Hematopoietic multipotent progenitor cell treated with erythropoietin and hydrocortisone succinate and interleukin-3 and kit ligand, for 6 days (in vitro differentiated cells): Measurements from ENCODE around the gene PRTN3.

Experiments
- DNase-seq: peaks from one replicate; pipeline ENCODE4 v3.0.0-alpha.2; 2015

The PRTN3 gene

DNA sequence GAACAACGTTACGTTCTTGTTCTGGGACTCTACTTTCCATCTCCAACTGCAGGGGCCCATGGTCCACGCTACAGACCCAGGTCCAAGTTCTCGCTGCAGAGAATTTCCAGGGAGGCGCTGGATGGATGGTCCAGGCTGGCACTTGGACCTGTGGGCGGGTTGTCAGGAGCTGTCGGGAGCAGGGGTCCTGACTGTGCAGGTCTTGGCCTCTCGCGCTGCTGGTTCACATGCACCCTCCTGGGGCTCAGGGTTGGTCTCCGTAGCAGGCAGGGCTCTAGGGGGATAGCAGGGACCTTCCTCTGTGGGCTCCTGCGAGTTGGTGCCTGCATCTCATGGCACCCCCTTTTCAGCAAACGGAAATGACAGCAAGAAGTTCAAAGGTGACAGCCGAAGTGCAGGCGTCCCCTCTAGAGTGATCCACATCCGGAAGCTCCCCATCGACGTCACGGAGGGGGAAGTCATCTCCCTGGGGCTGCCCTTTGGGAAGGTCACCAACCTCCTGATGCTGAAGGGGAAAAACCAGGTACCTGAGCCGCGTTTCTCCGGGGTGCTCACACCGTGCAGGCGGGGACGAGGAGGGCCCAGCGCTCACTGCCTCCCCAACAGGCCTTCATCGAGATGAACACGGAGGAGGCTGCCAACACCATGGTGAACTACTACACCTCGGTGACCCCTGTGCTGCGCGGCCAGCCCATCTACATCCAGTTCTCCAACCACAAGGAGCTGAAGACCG lies 36.9 kb upstream of the PRTN3 start:
- DNase-seq = no peak

DNA sequence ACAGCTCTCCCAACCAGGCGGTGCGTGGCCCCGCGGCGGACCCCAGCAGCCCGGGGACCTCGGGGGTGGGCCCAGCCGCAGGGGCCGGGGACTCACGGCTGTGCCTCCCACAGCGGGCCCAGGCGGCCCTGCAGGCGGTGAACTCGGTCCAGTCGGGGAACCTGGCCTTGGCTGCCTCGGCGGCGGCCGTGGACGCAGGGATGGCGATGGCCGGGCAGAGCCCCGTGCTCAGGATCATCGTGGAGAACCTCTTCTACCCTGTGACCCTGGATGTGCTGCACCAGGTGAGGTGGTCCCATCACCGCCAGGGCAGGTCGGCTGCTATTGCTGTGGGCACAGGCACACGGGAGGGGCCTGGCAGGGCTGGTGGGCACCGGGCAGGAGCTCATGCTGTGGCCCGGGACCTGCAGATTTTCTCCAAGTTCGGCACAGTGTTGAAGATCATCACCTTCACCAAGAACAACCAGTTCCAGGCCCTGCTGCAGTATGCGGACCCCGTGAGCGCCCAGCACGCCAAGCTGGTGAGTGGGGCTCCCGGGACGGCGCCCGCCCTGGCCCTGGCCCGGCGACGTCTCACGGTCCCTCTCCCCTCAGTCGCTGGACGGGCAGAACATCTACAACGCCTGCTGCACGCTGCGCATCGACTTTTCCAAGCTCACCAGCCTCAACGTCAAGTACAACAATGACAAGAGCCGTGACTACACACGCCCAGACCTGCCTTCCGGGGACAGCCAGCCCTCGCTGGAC lies 36.2 kb upstream of the PRTN3 start:
- DNase-seq = no peak

DNA sequence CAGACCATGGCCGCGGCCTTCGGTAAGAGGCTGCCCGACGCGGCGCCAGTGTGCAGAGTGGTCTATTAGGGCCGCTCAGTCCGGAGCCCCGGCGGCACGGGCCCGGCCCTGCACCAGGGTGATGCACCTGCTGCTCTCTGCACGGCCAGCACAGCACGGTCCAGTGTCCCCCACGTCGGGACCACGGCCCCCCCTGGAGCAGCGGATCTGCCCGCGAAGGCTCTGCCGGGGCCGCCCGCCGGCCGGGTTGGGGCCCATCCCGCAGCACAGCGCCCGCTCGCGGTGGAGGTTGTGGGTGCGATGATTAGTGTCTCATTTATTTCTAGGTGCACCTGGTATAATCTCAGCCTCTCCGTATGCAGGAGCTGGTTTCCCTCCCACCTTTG lies 35.6 kb upstream of the PRTN3 start:
- DNase-seq = no peak

DNA sequence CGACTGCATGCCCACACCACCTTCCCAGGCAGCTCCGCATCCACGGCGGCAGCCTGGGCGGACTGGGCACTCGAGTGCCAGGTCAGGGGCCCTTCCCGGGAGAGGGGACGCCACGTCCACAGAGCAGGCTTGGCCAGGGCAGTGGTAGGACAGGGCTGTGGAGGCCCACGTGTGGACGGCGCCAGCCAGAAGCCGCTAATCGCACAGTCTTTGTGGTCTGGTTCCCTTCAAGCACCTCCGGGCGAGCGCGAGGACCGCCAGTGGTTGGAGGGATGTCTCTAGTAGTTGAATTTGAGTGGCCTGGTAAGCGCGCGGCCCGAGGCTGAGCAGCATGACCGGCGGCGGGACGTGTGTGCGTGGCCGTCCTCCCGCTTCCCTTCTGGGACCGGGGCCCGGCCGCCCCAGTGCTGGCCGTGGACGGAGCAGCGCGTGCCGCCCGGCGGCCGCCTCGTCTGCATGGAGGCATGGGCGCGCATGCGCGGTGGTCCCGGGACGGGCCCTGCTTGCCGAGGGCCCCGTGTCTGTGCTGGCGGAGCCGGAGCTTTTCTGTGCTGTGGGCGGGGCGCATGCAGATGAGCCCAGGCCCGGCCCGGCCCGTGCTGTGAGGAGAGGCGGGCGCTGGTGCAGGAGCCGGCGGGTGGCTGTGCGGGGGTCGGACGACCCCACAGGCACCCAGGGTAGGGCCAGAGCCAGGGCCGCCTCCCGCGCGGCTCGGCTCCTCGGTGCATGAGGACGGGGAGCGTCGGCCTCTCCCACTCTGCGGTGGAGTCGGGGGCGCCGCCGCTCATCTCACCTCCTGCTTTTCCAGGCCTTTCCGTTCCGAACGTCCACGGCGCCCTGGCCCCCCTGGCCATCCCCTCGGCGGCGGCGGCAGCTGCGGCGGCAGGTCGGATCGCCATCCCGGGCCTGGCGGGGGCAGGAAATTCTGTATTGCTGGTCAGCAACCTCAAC lies 34.9 kb upstream of the PRTN3 start:
- no peak for DNase-seq

DNA sequence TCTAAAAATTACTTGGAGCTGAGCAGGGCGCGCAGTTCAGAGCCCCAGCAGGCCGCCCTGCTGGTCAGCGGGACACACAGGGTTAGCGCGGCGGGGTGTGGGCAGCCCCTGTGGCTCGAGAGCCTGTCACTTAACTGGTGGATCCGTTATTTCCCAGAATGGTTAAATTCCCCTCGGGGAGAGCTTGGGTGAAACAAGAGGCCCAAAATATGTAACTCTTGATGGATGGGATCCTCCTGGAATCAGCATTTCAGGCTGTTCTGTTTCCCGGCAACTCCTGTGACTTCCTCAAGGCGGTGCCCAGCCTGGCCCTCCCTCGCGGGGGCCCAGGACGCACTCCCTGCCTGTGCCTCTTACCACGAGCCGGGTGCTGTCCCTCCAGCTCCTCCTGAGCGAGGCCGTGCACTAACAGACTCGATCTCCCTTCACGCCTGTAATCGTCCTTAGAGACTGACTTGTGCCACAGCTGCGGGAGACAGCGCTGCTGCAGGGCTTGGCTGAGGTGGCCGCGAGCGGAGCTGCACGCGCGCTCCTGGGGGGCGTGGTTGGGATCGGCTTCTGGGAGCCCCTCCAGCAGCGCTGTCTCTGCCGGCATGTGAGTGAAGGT lies 33.9 kb upstream of the PRTN3 start:
- DNase-seq = no peak

DNA sequence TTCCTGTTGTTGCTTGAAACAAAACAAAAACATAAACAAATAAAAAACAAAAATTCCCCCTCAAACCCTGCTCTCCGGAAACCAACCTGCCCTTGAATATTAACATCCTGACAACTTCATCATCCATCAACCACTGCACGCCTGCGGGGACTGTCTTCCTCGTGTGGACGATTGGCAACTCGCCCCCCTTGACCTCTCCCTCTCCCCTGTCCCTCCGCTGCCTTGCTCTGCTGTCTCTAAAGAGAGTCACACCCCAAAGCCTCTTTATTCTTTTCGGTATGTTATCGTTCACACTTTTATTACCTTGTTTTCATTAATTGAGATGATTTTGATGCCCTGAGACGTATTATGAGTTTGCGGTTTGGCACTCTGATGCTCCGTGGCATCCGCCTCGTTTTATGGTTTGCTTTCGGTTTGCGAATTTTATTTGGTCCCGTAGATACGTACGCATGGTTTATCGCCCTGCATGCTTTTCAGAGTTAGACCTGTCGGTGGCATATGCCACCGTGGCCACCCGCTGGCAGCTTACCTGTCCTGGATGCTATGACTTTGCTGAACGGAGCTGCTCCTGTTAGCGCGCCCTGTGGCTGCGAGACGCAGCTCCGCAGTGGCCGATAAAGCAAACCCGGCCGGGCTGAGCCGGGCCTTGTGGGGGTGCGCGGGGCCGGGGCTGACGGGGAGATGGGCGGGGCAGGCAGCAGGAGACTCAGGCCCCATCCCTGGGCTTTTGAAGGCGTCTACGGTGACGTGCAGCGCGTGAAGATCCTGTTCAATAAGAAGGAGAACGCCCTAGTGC lies 33.0 kb upstream of the PRTN3 start:
- no peak for DNase-seq

DNA sequence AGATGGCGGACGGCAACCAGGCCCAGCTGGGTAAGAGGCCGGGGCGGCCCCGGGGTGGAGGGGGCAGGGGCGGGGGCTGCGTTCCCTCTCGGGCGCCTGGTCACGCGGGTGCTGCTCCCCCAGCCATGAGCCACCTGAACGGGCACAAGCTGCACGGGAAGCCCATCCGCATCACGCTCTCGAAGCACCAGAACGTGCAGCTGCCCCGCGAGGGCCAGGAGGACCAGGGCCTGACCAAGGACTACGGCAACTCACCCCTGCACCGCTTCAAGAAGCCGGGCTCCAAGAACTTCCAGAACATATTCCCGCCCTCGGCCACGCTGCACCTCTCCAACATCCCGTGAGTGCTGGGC lies 32.4 kb upstream of the PRTN3 start:
- DNase-seq = no peak

DNA sequence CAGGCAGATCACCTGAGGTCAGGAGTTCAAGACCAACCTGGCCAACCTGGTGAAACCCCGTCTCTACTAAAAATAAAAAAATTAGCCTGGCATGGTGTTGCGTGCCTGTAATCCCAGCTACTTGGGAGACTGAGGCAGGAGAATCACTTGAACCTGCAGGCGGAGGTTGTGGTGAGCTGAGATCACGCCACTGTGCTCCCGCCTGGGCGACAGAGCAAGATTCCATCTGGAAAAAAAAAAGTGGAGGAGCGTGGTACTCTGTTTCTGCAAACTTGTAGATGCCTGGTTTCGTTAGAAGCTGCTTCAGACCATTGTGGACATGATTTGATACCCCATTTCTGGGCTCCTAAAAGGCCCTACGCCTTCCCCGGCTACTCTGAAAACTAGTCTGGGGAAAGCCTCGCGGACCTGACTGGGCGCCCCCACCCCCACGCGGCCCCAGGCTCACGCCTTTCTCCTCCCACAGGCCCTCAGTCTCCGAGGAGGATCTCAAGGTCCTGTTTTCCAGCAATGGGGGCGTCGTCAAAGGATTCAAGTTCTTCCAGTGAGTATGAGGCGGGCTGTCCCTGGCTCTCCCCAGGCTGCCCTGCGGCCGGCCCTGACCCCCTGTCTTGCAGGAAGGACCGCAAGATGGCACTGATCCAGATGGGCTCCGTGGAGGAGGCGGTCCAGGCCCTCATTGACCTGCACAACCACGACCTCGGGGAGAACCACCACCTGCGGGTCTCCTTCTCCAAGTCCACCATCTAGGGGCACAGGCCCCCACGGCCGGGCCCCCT lies 30.5 kb upstream of the PRTN3 start:
- no peak for DNase-seq

DNA sequence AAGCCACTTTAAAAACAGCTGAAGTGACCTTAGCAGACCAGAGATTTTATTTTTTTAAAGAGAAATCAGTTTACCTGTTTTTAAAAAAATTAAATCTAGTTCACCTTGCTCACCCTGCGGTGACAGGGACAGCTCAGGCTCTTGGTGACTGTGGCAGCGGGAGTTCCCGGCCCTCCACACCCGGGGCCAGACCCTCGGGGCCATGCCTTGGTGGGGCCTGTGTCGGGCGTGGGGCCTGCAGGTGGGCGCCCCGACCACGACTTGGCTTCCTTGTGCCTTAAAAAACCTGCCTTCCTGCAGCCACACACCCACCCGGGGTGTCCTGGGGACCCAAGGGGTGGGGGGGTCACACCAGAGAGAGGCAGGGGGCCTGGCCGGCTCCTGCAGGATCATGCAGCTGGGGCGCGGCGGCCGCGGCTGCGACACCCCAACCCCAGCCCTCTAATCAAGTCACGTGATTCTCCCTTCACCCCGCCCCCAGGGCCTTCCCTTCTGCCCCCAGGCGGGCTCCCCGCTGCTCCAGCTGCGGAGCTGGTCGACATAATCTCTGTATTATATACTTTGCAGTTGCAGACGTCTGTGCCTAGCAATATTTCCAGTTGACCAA lies 29.8 kb upstream of the PRTN3 start:
- DNase-seq = no peak

DNA sequence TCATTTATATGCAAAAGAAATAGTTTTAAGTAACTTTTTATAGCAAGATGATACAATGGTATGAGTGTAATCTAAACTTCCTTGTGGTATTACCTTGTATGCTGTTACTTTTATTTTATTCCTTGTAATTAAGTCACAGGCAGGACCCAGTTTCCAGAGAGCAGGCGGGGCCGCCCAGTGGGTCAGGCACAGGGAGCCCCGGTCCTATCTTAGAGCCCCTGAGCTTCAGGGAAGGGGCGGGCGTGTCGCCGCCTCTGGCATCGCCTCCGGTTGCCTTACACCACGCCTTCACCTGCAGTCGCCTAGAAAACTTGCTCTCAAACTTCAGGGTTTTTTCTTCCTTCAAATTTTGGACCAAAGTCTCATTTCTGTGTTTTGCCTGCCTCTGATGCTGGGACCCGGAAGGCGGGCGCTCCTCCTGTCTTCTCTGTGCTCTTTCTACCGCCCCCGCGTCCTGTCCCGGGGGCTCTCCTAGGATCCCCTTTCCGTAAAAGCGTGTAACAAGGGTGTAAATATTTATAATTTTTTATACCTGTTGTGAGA lies 29.2 kb upstream of the PRTN3 start:
- DNase-seq = no peak

DNA sequence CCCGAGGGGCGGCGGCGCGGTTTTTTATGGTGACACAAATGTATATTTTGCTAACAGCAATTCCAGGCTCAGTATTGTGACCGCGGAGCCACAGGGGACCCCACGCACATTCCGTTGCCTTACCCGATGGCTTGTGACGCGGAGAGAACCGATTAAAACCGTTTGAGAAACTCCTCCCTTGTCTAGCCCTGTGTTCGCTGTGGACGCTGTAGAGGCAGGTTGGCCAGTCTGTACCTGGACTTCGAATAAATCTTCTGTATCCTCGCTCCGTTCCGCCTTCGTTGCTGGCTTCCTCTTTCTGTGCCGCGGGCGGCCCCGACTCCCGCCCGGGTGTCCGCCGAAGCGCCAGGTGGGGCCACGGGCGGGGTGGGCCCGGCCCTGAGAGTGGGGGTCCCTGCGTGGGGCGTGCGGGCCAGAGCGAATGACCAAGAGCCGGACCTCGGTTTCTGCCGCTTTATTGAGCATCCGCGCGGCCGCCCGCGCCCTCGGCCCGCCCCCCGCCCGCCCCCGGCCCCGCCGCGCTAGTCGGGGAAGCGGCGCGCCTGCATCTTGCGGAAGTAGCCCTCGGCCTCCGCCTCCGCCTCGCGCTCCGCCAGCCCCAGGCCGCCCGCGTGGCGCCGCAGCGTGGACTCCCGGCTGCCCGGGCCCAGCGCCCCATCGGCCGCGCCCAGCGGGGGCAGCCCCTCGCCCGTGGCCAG lies 28.6 kb upstream of the PRTN3 start:
- DNase-seq = no peak

DNA sequence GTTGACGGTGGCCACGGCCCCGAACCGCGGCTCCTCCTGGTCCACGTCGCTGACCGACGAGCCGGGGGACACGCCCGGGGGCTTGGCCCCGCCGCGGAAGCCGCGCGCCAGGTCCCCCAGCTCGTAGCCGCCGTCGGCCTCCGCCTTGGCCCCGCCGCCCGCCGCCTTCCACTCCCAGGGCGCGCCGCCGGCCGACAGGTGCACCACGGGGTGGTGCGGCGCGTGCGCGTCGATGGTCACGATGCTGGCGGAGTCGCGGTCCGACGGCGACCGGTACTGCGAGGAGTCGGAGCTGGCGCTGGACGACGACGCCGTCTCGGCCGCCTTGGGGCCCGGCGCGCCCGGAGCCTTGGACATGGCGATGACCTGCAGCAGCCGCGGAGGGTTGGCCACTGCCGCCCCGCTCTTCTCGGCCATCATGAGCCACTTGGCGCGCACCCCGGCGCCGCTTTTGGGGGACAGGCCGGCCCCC lies 28.0 kb upstream of the PRTN3 start:
- DNase-seq = no peak

DNA sequence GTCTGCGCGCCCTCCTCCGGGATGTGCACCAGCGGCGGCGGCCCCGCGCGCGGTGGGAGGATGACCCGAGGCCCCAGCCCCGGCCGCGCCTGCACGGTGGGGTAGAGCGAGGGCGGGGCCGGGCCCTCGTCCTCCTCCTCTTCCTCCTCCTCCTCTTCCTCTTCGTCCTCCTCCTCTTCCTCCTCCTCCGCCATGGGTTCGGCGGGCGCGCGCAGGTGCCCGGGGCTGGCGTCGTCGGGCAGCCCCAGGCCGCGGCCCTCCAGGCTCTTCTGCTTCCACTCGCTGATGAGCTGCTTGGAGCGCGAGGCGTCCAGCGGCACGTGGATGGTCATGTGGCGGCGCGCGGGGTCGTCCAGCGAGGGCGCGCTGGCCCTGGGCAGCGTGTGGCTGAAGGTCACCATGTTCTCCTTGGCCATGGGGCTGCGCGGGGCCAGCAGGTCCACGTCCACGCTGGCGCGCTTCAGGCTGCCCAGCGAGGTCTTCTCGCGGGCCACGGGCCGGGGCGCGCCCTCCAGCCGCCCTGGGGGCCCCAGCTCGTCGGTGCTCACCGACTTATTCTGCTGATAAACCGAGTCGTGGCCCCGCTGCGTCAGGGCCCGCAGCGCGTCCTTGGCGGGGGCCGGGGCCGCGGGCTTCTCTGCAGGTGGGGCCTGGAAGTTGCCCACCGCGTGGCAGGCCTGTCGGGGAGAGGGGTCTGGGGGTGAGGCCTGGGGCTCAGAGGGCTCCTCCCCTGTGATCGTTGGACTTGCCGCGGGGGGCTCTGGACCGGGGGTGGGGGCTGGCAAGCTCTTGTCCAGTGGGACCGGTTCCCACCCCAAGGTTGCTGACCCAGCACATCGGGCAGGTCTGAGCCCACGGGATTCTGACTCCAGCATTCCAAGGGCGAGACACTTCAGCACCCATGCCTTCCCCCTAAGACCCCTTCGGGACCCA lies 27.3 kb upstream of the PRTN3 start:
- DNase-seq = no peak

DNA sequence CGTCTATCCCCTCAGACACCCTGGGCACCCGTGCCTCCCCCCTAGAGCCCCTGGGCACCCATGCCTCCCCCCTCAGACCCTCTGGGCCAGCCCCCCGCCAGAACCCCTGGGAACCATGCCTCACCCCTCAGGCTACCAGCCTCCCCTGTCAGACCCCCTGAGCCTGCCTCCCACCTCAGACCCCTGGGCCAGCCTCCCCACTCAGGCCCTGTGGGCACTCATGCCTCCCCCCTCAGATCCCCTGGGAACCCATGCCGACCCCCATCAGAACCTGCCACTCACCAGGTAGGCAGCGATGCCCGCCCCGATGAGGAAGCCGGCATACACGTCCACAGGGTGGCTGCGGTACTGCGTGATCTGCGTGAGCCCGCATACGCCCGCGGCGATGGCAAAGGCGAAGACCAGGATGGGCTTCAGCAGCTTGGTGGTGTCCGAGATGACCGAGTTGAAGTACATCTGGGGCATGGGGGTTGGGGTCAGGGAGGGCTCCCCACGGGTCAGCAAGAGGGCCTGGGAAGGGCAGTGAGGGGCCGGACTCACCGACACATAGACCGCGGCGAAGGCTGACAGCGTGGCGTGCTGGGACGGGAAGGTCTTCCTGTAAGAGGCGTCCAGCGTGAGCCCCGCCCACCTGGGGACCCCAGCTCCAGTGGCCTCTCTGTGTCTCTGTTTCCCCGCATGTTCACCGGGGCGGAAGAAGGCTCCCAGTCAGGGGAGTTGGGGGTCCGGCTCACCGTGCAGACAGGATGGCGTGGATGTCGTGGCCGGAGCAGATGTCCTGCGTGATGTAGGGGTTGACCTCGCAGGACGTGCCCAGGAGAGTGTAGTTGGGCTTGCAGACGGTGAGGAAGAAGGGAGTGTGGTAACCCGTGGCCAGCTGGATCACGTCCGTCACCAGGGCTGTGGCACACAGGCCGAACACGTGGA lies 26.4 kb upstream of the PRTN3 start:
- no peak for DNase-seq

DNA sequence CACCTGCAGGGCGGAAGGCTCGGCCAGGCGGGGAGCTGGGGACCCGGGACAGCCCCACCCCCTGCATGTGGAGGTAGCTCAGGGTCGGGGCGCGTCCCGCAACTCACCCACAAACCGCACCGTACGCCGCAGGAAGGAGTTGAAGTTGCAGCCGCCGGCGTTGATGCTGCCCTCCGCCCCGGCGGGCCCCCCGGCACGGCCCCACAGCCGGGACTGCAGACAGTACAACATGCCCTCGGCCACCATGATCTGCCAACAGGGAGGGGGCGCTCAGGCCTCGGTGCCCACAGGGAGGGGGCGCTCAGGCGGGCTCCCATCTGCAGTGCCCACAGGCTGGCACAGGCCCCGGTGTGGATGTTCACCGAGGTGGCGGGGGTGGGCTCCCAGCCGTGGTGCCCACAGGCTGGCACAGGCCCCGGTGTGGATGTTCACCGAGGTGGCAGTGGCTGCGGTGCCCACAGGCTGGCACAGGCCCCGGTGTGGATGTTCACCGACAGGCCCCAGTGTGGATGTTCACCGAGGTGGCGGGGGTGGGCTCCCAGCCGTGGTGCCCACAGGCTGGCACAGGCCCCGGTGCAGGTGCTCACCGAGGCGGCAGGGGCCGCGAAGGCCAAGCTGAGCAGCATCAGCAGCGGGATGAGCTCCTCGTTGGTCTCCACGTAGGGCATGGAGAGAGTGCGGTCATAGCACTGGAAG lies 25.6 kb upstream of the PRTN3 start:
- DNase-seq = no peak

DNA sequence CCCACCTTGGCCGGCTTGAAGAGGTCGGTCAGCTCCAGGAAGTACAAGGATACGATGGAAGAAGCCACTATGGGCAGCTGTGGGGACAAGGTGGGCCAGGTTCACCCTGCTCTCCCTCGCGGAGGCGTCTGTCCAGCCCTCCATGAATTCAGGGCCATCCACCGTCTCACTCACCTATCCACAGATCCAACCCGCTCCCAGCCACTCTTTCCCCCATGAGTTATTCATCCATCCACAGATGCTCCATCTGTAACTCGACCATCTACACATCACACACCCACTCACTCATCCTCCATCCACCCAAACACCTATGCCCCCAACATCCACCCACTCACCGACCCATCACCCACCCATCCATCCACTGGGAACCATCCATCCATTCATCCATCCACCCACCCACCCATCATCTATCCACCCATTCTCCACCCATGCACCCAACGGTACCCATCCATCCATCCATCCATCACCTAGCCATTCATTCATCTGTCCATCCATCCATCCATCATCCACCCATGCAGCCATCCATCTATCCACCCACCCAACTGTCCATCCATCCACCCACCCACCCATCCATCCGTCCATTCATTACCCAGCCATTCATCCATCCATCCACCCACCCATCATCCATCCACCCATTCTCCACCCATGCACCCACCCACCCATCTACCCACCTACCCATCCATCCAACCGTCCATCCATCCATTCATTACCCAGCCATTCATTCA lies 24.9 kb upstream of the PRTN3 start:
- no peak for DNase-seq
